CD4-positive, alpha-beta T cell treated with Interleukin-15 for 4 hours (primary cell): ENCODE measurements around the gene CLSTN2.
"Not testable (repeated sequence)": the region's sequence is repeated elsewhere in the genome, so short reads cannot be mapped to it uniquely, and the experiment has no call there.

Experiments used
- DNase-seq: peaks from one replicate; pipeline ENCODE4 v3.0.0-alpha.2; 2020; ENCODE audit warnings: low spot score

The CLSTN2 gene

GRCh38 chr3:140423574-140423973 lies 488.6 kb downstream of the CLSTN2 start:
- DNase-seq = not testable (repeated sequence)

- no peak for DNase-seq
Measured at GRCh38 chr3:140424211-140424610, 489.2 kb downstream of the CLSTN2 start.

- no peak for DNase-seq
Measured at GRCh38 chr3:140424726-140425125, 489.7 kb downstream of the CLSTN2 start.

- DNase-seq = no peak
Measured at GRCh38 chr3:140427786-140428185, 492.8 kb downstream of the CLSTN2 start.

- DNase-seq = no peak
Measured at GRCh38 chr3:140428380-140428779, 493.4 kb downstream of the CLSTN2 start.

GRCh38 chr3:140429791-140430190 lies 494.8 kb downstream of the CLSTN2 start:
- DNase-seq = no peak

- DNase-seq = no peak
Measured at GRCh38 chr3:140430494-140430893, 495.5 kb downstream of the CLSTN2 start.

- no peak for DNase-seq
Measured at GRCh38 chr3:140432229-140432669, 497.3 kb downstream of the CLSTN2 start.

GRCh38 chr3:140433431-140433830 lies 498.4 kb downstream of the CLSTN2 start:
- no peak for DNase-seq

- DNase-seq = no peak
Measured at GRCh38 chr3:140434261-140434905, 499.4 kb downstream of the CLSTN2 start.

- DNase-seq = no peak
Measured at GRCh38 chr3:140436421-140436820, 501.4 kb downstream of the CLSTN2 start.

GRCh38 chr3:140438736-140439470 lies 503.9 kb downstream of the CLSTN2 start:
- DNase-seq = no peak

- no peak for DNase-seq
Measured at GRCh38 chr3:140439527-140439926, 504.5 kb downstream of the CLSTN2 start.

GRCh38 chr3:140440446-140440845 lies 505.5 kb downstream of the CLSTN2 start:
- DNase-seq = no peak

- DNase-seq = no peak
Measured at GRCh38 chr3:140441006-140441405, 506.0 kb downstream of the CLSTN2 start.

- no peak for DNase-seq
Measured at GRCh38 chr3:140442621-140443020, 507.6 kb downstream of the CLSTN2 start.

- DNase-seq = no peak
Measured at GRCh38 chr3:140443073-140443472, 508.1 kb downstream of the CLSTN2 start.

- DNase-seq = no peak
Measured at GRCh38 chr3:140443806-140444205, 508.8 kb downstream of the CLSTN2 start.

- no peak for DNase-seq
Measured at GRCh38 chr3:140446734-140447133, 511.7 kb downstream of the CLSTN2 start.

- DNase-seq = no peak
Measured at GRCh38 chr3:140447136-140447535, 512.2 kb downstream of the CLSTN2 start.

- no peak for DNase-seq
Measured at GRCh38 chr3:140448001-140448400, 513.0 kb downstream of the CLSTN2 start.

- no peak for DNase-seq
Measured at GRCh38 chr3:140449413-140450256, 514.6 kb downstream of the CLSTN2 start.

GRCh38 chr3:140453750-140454149 lies 518.8 kb downstream of the CLSTN2 start:
- no peak for DNase-seq
